ENCODE data around the gene PLK5.

Gene PLK5

GRCh38 chr19:1577090-1577928, 53.4 kb downstream of the PLK5 start:
- no peak for DNase-seq (ENCODE audit: low read depth in 2 of 2)

- DNase-seq (ENCODE audit: low read depth in 2 of 2) = no peak
Observed at GRCh38 chr19:1577929-1578618, 54.2 kb downstream of the PLK5 start.

GRCh38 chr19:1579222-1579621, 55.3 kb downstream of the PLK5 start:
- DNase-seq (ENCODE audit: low read depth in 2 of 2) = no peak

GRCh38 chr19:1580382-1580781, 56.5 kb downstream of the PLK5 start:
- DNase-seq (ENCODE audit: low read depth in 2 of 2) = no peak

GRCh38 chr19:1580957-1581356, 57.1 kb downstream of the PLK5 start:
- no peak for DNase-seq (ENCODE audit: low read depth in 2 of 2)

GRCh38 chr19:1582201-1582600, 58.3 kb downstream of the PLK5 start:
- no peak for DNase-seq (ENCODE audit: low read depth in 2 of 2)

- DNase-seq (ENCODE audit: low read depth in 2 of 2) = no peak
Observed at GRCh38 chr19:1584500-1585242, 60.8 kb downstream of the PLK5 start.

- no peak for DNase-seq (ENCODE audit: low read depth in 2 of 2)
Observed at GRCh38 chr19:1585243-1585580, 61.3 kb downstream of the PLK5 start.

Measured in stimulated activated CD8-positive, alpha-beta memory T cell treated with anti-CD3 and anti-CD28 coated beads, Interleukin-2, amount 100 ng/mL, for 48 hours (primary cell).